ENCODE measurements around the gene EMP1.

Gene EMP1

GRCh38 chr12:13196130-13196921 is at the start of gene EMP1:
TSS of gene EMP1 (plus strand) at chr12:13196726. CDS start at chr12:13211511, 14,785 bp downstream.
- peak; percentile 86 for FAIRE-seq

GRCh38 chr12:13147688-13148484 is 48.6 kb upstream of the EMP1 start:
- FAIRE-seq (no peak), DNase-seq (ENCODE audit: low spot score) (no peak)

More at GRCh38 chr12:13196130-13196921, at the start of gene EMP1:
- DNase-seq (ENCODE audit: low spot score) = peak; percentile 95

GRCh38 chr12:13148485-13148847 is 48.1 kb upstream of the EMP1 start:
- DNase-seq (ENCODE audit: low spot score) (no peak), FAIRE-seq (no peak)

GRCh38 chr12:13149411-13149810 is 47.1 kb upstream of the EMP1 start:
- no peak for DNase-seq (ENCODE audit: low spot score)
- FAIRE-seq = no peak

- no peak for DNase-seq (ENCODE audit: low spot score)
- FAIRE-seq = no peak
Observed at GRCh38 chr12:13152281-13152680, 44.2 kb upstream of the EMP1 start.

- FAIRE-seq = no peak
- DNase-seq (ENCODE audit: low spot score) = no peak
Observed at GRCh38 chr12:13152756-13153155, 43.8 kb upstream of the EMP1 start.

- no peak for FAIRE-seq
Observed at GRCh38 chr12:13153180-13153579, 43.3 kb upstream of the EMP1 start.

GRCh38 chr12:13154027-13154538 is 42.4 kb upstream of the EMP1 start:
- FAIRE-seq = no peak
- DNase-seq (ENCODE audit: low spot score) = no peak

More at GRCh38 chr12:13153180-13153579, 43.3 kb upstream of the EMP1 start:
- no peak for DNase-seq (ENCODE audit: low spot score)

GRCh38 chr12:13154831-13155230 is 41.7 kb upstream of the EMP1 start:
- FAIRE-seq (no peak), DNase-seq (ENCODE audit: low spot score) (no peak)

GRCh38 chr12:13156277-13156676 is 40.2 kb upstream of the EMP1 start:
- DNase-seq (ENCODE audit: low spot score) (no peak), FAIRE-seq (peak; percentile 5)

- no peak for FAIRE-seq
- no peak for DNase-seq (ENCODE audit: low spot score)
Observed at GRCh38 chr12:13161172-13161571, 35.4 kb upstream of the EMP1 start.

- no peak for FAIRE-seq
- DNase-seq (ENCODE audit: low spot score) = no peak
Observed at GRCh38 chr12:13162904-13163303, 33.6 kb upstream of the EMP1 start.

- no peak for FAIRE-seq
- DNase-seq (ENCODE audit: low spot score) = no peak
Observed at GRCh38 chr12:13163868-13164635, 32.5 kb upstream of the EMP1 start.

GRCh38 chr12:13164921-13165616 is 31.5 kb upstream of the EMP1 start:
- no peak for FAIRE-seq
- no peak for DNase-seq (ENCODE audit: low spot score)

- peak; percentile 93 for DNase-seq (ENCODE audit: low spot score)
- FAIRE-seq = peak; percentile 95
Observed at GRCh38 chr12:13165617-13166041, 30.9 kb upstream of the EMP1 start.

- peak; percentile 97 for FAIRE-seq
Observed at GRCh38 chr12:13167226-13167625, 29.3 kb upstream of the EMP1 start.

GRCh38 chr12:13167906-13168305 is 28.6 kb upstream of the EMP1 start:
- FAIRE-seq (no peak), DNase-seq (ENCODE audit: low spot score) (no peak)

More at GRCh38 chr12:13167226-13167625, 29.3 kb upstream of the EMP1 start:
- peak; percentile 53 for DNase-seq (ENCODE audit: low spot score)

GRCh38 chr12:13169272-13169671 is 27.3 kb upstream of the EMP1 start:
- DNase-seq (ENCODE audit: low spot score) = no peak
- FAIRE-seq = no peak

GRCh38 chr12:13170892-13171490 is 25.5 kb upstream of the EMP1 start:
- DNase-seq (ENCODE audit: low spot score) (no peak), FAIRE-seq (no peak)

All from urothelium cell line (cell line).